Esophagus squamous epithelium (tissue), 5 donors: Measurements from ENCODE around the gene NKD1. TPM values are rescaled to one million over a fixed set of nuclear protein-coding genes. Genes with fewer than 3 reads are reported as not detected.
"Not testable (repeated sequence)": the region's sequence is repeated elsewhere in the genome, so short reads cannot be mapped to it uniquely, and the experiment has no call there.

Experiments
- DNase-seq: peaks from one replicate; lab custom pipeline; 2025; lab: John Stamatoyannopoulos, UW
- H3K27ac ChIP-seq, 4 donors: fragments of 200-600 bp; sonication (generic); one replicate each; pipeline ENCODE4 v1.5.1; 2016 to 2019; ENCODE audit warnings: mild to moderate bottlenecking in 1 of 4
- H3K27me3 ChIP-seq, 4 donors: fragments of 200-600 bp; sonication (generic); 1 replicate in 3 of 4; 2 replicates in 1 of 4; pipeline versions ENCODE4 v1.5.1 to v1.6.0; 2017 to 2021; ENCODE audit warnings: antibody characterized with exemption in 1 of 4
- H3K36me3 ChIP-seq, 3 donors: fragments of 200-600 bp; sonication (generic); one replicate each; pipeline ENCODE4 v1.5.1; 2016 to 2019
- H3K4me1 ChIP-seq, 3 donors: fragments of 200-600 bp; sonication (generic); one replicate each; pipeline ENCODE4 v1.5.1; 2017 to 2019
- H3K4me3 ChIP-seq, 4 donors: fragments of 200-600 bp; sonication (generic); 1 replicate in 3 of 4; 2 replicates in 1 of 4; pipeline ENCODE4 v1.5.1; 2016 to 2019; ENCODE audit warnings: mild to moderate bottlenecking in 2 of 4, moderate library complexity in 1 of 4
- H3K9me3 ChIP-seq, 3 donors: fragments of 200-600 bp; sonication (generic); one replicate each; pipeline ENCODE4 v1.5.1; 2016 to 2019
- POLR2A ChIP-seq, 4 donors: fragments of 450-650 bp; IDR thresholded peaks; one replicate each; pipeline ENCODE4 v1.6.1; 2017; ENCODE audit warnings: antibody characterized with exemption in 4 of 4, mild to moderate bottlenecking in 4 of 4, moderate library complexity in 3 of 4
- WGBS, 2 donors: methylation state at CpG; one replicate each; pipeline ENCODE4 v1.1.5; 2018; 5-methylcytosine and 5-hydroxymethylcytosine counted together
- intact Hi-C: fragments of 100-400 bp; cut with DNase I; formaldehyde crosslinking; loops from one replicate; pipeline ENCODE4 v1.15.0; 2022
- total RNA-seq, 4 donors: library from RNA; depleted of rRNA; stranded (reverse); fragments of >200 nt; gene quantifications; one replicate each; pipeline ENCODE4 v1.1.0, GENCODE V29; 2016
- TF ChIP-seq, protein P1 (sequence below), 6 experiments: fragments of 450-650 bp in 4 of 6; fragments of 200-600 bp in 2 of 6; sonication (generic) in 2 of 6; IDR thresholded peaks; one replicate each; pipeline ENCODE4 v1.5.1; 2016 to 2019; ENCODE audit warnings: antibody characterized with exemption in 6 of 6, mild to moderate bottlenecking in 4 of 6, moderate library complexity in 4 of 6
- donor health status: DM: yes; HTN: yes; CAD: no.

The NKD1 gene
- total RNA-seq, 4 donors from 2014 or later = 1.1 to 10.5 (median 3.1) TPM

DNA sequence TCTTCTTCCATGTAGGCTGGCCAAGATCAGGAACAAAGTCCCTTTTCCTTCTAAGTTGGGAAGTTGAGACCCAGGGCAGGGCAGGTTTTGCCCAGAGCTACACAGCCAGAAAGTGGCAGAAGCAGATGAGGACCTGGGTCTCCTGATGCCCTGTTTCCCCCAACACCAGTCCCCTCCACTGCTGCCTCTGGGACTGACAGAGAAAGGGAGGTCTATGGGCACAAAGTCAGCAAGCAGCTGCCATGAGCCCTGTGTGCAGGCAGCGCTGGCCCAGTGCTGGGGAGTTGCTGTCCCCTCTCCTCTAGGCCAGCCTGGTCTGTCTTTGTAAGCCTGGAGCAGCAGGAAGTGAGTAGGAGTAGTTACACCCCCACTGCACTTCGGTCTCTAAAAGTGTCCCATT, 46.9 kb upstream of the NKD1 start:
- no peaks in the 10 kb centered on the region for H3K4me1 ChIP-seq
- no peak overlapping the region for H3K27ac ChIP-seq
- peaks cover 0 to 13% (median 0%) of the 10 kb centered on the region in 4 donors for H3K27me3 ChIP-seq
- H3K36me3 ChIP-seq = no peaks in the 10 kb centered on the region
- no peaks in the 10 kb centered on the region for H3K9me3 ChIP-seq
- intact Hi-C loops = no loop called here
- DNase-seq = no peak
- H3K4me3 ChIP-seq = no peak overlapping the region
- 67 to 100% methylated on average over 1 to 2 of the region's 2 CpGs for WGBS, 2 donors
- TF ChIP-seq, protein P1, sequence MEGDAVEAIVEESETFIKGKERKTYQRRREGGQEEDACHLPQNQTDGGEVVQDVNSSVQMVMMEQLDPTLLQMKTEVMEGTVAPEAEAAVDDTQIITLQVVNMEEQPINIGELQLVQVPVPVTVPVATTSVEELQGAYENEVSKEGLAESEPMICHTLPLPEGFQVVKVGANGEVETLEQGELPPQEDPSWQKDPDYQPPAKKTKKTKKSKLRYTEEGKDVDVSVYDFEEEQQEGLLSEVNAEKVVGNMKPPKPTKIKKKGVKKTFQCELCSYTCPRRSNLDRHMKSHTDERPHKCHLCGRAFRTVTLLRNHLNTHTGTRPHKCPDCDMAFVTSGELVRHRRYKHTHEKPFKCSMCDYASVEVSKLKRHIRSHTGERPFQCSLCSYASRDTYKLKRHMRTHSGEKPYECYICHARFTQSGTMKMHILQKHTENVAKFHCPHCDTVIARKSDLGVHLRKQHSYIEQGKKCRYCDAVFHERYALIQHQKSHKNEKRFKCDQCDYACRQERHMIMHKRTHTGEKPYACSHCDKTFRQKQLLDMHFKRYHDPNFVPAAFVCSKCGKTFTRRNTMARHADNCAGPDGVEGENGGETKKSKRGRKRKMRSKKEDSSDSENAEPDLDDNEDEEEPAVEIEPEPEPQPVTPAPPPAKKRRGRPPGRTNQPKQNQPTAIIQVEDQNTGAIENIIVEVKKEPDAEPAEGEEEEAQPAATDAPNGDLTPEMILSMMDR (IDR thresholded peaks at IDR 0.05) = no peak
- no peak for TF ChIP-seq POLR2A (IDR thresholded peaks at IDR 0.05)

DNA sequence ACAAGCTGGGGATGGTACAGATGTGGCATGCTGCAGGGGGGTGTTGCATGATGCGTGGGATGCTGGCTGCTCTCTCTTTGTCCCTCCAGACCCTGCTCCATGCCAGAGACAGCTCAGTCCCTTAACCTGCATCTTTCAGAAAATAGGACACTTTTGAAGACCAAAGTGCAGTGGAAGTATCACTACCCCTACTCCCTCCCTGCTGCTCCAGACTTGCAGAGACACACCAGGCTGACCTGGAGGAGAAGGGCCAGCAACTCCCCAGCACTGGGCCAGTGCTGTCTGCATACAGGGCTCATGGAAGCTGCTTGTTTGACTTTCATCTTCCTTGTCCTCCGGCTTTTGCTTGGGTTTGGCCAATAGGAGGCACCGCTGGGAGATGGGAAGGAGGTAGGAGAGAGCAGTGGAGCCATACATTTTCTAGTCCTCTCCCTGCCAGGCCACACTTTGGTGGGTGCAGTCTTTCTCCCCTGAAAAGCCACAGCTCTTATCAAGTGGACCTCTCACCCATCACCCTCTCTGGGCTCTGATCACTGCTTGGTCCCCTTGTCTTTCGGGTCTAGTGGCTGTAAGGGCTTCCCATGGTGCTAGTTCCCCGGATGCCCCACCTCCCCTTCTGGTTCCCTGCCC, 46.1 kb upstream of the NKD1 start:
- DNase-seq = no peak
- no peaks in the 10 kb centered on the region for H3K36me3 ChIP-seq
- no peak overlapping the region for H3K27ac ChIP-seq
- peaks cover 0 to 13% (median 0%) of the 10 kb centered on the region in 4 donors for H3K27me3 ChIP-seq
- no peak overlapping the region for H3K4me3 ChIP-seq
- no peak for TF ChIP-seq POLR2A (IDR thresholded peaks at IDR 0.05)
- TF ChIP-seq, protein P1 (IDR thresholded peaks at IDR 0.05) = no peak
- no peaks in the 10 kb centered on the region for H3K4me1 ChIP-seq
- intact Hi-C loops = no loop called here
- H3K9me3 ChIP-seq = no peaks in the 10 kb centered on the region
- WGBS, 2 donors = 74 to 83% methylated on average over 5 of the region's 5 CpGs

DNA sequence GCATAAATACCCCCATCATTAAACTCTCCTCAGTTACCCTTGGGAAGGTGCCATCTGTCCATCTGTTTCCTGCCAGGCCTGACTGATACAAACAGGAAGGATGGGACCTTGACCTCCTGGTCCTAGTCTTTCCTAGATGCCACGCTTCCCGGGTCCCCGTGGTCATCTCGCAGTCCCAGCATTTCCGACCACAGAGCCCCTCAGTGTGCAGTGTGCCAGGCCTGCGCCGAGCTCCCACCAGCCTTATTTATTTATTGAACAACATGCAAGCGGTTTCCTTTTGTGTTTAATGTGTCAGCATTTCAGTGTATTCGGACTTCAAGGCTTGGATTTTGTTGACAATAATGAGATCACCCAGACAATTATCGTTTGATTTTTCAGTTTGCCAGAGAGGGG, 45.6 kb upstream of the NKD1 start:
- H3K4me3 ChIP-seq = no peak overlapping the region
- H3K4me1 ChIP-seq = no peaks in the 10 kb centered on the region
- DNase-seq = no peak
- H3K27me3 ChIP-seq = peaks cover 0 to 13% (median 0%) of the 10 kb centered on the region in 4 donors
- H3K9me3 ChIP-seq = no peaks in the 10 kb centered on the region
- intact Hi-C loops = no loop called here
- H3K27ac ChIP-seq = no peak overlapping the region
- H3K36me3 ChIP-seq = no peaks in the 10 kb centered on the region
- TF ChIP-seq POLR2A (IDR thresholded peaks at IDR 0.05) = no peak
- TF ChIP-seq, protein P1 (IDR thresholded peaks at IDR 0.05) = no peak
- 49 to 54% methylated on average over 10 of the region's 10 CpGs for WGBS, 2 donors

GRCh38 chr16:50503868-50504531, 44.2 kb upstream of the NKD1 start:
- H3K4me3 ChIP-seq, H3K4me1 ChIP-seq, H3K36me3 ChIP-seq, H3K27ac ChIP-seq, H3K9me3 ChIP-seq, DNase-seq, intact Hi-C loops: not testable (repeated sequence)
- 57 to 82% methylated on average over 4 to 6 of the region's 8 CpGs for WGBS, 2 donors
- H3K27me3 ChIP-seq = peaks cover 0 to 13% (median 0%) of the 10 kb centered on the region in 4 donors

DNA sequence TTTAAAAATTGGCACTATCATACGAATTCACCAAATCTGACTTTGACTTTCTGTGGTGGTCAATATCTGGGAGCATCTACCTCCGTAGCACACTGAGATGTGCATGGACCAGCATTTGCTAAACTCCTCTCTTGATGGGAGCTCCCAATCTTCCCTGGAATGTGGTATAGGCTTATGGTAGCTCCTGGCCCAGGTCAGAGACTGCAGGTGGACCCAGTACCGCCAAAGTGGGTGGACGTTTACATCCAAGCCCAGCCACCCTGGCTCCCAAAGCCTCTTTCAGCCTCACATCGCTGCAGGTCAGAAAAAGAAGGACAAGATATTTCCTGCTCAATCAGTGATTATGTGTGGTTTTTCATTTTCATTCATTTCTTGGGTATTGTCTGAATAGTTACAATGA, 43.1 kb upstream of the NKD1 start:
- Histone ChIP-seq H3K36me3 (no peaks in the 10 kb centered on the region), H3K4me1 (no peaks in the 10 kb centered on the region), H3K4me3 (no peak overlapping the region), H3K27me3 (peaks cover 0 to 10% (median 0%) of the 10 kb centered on the region in 4 donors), H3K27ac (no peak overlapping the region), H3K9me3 (no peaks in the 10 kb centered on the region)
- no peak for TF ChIP-seq POLR2A (IDR thresholded peaks at IDR 0.05)
- DNase-seq = no peak
- 62 to 80% methylated on average over 5 of the region's 5 CpGs for WGBS, 2 donors
- intact Hi-C loops = no loop called here
